GM13976 (cell line): ENCODE results near the gene SLC26A2.

ENCODE experiments used
- DNase-seq: peaks from one replicate; pipeline ENCODE4 v3.0.0; 2012; ENCODE audit warnings: low spot score
- in situ Hi-C: fragments of 300-500 bp; cut with MboI; formaldehyde crosslinking; loops from one replicate; pipeline ENCODE4 v1.12.0; 2022; ENCODE audit warnings: low sequenced_read_pairs, mixed read lengths, inconsistent platforms; ENCODE audit not compliant: unreplicated experiment
- TF ChIP-seq, protein P1 (sequence below): IDR thresholded peaks from 2 replicates; pipeline ENCODE4 v1.5.1; 2012; ENCODE audit warnings: borderline replicate concordance, mild to moderate bottlenecking; ENCODE audit not compliant: insufficient read depth; ENCODE audit errors: extremely low read depth, missing control alignments, control extremely low read depth

The SLC26A2 gene

GRCh38 chr5:149961186-149961685, 678 bp downstream of the SLC26A2 start:
- DNase-seq, result no peak
- TF ChIP-seq, protein P1, sequence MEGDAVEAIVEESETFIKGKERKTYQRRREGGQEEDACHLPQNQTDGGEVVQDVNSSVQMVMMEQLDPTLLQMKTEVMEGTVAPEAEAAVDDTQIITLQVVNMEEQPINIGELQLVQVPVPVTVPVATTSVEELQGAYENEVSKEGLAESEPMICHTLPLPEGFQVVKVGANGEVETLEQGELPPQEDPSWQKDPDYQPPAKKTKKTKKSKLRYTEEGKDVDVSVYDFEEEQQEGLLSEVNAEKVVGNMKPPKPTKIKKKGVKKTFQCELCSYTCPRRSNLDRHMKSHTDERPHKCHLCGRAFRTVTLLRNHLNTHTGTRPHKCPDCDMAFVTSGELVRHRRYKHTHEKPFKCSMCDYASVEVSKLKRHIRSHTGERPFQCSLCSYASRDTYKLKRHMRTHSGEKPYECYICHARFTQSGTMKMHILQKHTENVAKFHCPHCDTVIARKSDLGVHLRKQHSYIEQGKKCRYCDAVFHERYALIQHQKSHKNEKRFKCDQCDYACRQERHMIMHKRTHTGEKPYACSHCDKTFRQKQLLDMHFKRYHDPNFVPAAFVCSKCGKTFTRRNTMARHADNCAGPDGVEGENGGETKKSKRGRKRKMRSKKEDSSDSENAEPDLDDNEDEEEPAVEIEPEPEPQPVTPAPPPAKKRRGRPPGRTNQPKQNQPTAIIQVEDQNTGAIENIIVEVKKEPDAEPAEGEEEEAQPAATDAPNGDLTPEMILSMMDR, result no peak
- in situ Hi-C loops, result no loop called here

DNA sequence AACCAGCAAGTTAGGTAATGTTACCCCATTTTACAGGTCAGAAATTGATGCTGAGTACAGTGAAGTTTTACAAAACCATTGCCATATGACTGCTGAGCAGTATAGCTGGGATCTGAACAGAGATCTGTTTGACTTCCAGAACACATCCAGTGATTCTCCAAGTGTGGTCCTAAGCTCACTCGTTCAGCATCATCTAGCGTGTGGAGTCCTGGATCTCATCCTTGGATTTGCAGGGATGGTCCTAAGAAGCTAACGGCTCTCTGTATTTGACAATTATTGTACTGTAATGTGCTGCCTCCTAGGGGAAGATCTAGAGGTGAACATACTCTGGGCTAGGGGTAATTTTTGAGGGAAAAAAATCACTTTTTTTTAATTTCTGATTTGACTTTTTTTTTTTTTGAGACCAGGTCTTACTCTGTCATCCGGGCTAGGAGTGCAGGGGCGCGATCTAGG, 1.4 kb downstream of the SLC26A2 start:
- no peak for DNase-seq
- in situ Hi-C loops, result no loop called here
- TF ChIP-seq, protein P1, result peak; percentile 23

- no peak for DNase-seq
- in situ Hi-C loops, result no loop called here
- TF ChIP-seq, protein P1, result no peak
These were observed 2.2 kb downstream of the SLC26A2 start for GRCh38 chr5:149962601-149963300.

DNA sequence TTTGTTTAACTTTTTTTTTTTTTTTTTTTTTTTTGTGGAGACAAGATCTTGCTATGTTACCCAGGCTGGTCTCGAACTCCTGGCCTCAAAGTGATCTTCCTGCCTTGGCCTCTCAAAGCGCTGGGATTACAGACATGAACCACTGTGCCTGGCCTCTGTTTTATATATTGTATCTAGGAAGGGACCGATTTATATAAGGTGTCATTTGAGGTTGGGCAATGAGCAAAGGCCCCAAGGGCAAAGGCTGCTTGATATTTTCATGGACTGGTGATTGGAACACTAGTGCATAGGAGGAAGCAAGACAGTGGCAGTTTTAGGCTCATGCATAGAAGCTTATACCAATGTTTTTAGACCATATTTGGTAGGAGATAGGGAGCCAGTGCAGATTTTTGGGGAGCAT, 3.2 kb downstream of the SLC26A2 start:
- no peak for DNase-seq
- in situ Hi-C loops, result no loop called here
- TF ChIP-seq, protein P1, result no peak

DNA sequence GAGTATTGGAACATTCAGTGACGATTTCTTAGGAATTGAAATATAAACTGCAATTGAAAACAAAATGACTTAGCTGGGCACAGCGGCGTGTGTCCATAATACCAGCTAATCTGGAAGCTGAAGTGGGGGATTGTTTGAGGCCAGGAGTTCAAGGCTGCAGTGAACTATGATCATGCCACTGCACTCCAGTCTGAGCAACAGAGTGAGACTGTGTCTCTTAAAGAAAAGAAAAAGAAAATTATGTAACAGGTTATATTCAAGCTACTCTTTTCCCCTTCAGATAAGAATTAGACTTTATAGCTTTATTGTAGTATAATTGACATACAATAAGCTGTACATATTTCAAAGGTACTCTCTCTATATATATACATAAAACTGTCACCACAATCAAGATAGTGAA, 6.4 kb downstream of the SLC26A2 start:
- DNase-seq, result no peak
- TF ChIP-seq, protein P1, result no peak
- in situ Hi-C loops, result no loop called here

DNA sequence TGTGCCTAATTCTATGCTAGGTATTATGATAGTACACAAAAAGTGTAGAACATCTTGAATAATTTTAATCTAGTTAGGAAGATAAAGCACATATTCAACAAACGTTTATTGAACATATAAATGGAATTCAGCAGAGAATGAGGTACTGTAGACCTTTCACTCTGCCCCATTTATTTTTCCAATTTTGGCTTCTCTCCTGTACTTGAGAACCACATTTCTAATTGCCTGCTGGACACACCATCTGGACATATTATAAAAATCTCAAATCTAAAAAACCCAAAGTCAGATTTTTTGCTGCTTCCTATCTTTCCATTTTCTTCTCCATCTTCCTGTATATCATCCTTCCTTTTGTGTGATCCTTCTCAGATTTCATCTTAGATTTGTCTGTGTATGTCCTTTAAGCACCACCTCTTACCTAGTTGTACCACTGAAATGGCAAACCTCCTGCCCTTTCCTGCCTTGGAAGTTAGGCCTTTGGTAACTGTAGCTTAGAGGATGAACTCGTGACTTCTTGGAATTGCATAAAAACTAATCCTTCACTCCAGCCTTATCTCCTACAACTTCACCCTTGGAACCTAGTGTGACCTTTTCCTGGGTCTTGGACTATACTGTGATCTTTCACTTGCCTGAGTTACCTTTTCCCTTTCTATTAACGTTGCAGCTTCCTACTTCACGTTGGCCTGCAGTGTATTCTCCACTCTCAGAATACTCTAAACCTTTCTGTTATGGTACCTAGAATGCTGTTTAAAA, 8.8 kb downstream of the SLC26A2 start:
- TF ChIP-seq, protein P1, result no peak
- DNase-seq, result no peak
- in situ Hi-C loops, result no loop called here
